DOHH2 (cell line): Measurements from ENCODE around the gene PPP1R13B.

Source experiments
- CTCF ChIP-seq: fragments of 200-600 bp; sonication (generic); IDR thresholded peaks from one replicate; pipeline ENCODE4 v1.5.1; 2014; ENCODE audit warnings: antibody characterized with exemption, mild to moderate bottlenecking, low read depth, low read length; ENCODE audit not compliant: poor library complexity, severe bottlenecking
- EZH2phosphoT487 ChIP-seq: fragments of 200-600 bp; sonication (generic); IDR thresholded peaks from 2 replicates; pipeline ENCODE4 v1.6.1; 2017; ENCODE audit warnings: borderline replicate concordance, mild to moderate bottlenecking, antibody characterized with exemption, low read length, moderate library complexity, mixed read lengths

DNA sequence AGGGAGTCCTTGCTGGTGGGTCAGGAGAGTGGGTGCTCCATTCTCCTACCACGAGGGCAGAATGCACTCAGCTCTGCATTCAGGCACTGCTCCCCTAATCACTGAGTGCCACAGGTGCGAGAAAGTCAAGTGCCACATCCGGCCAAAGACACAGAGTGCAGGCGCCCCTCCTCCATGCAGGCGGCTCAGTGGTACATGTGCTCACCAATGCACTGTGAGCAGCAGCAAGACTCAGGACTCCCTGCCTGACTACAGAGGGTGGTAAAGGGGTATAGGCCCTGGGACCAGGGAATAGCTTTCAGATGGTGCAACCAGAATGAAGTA is 98.9 kb downstream of the PPP1R13B start:
- no peak for TF ChIP-seq CTCF
- TF ChIP-seq EZH2phosphoT487 = no peak
